Heart left ventricle (tissue), 16 donors: ENCODE results near the gene CA9. TPM values are rescaled to one million over a fixed set of nuclear protein-coding genes. Genes with fewer than 3 reads are reported as not detected.
A peak's percentile ranks its signal among the peaks of the same experiment; 100 is the strongest.

Source experiments
- ATAC-seq, 4 donors: fragments of 200-7000 bp; cut with Tn5 transposase; one replicate each; pipeline ENCODE4 v1.9.1; 2020 to 2022; ENCODE audit warnings: moderate library complexity in 4 of 4, mild to moderate bottlenecking in 3 of 4, moderate number of reproducible peaks in 1 of 4
- DNase-seq, 5 donors: peaks; one replicate each; pipeline ENCODE4 v3.0.0-alpha.2; 2020
- H3K27ac ChIP-seq, 12 donors: fragments of 200-600 bp; sonication (generic) in 4 of 12; one replicate each; pipeline versions ENCODE4 v1.5.0 to v1.8.0; 2016 to 2022; ENCODE audit warnings: mild to moderate bottlenecking in 2 of 12
- H3K27me3 ChIP-seq, 9 donors: fragments of 200-600 bp; sonication (generic) in 2 of 9; one replicate each; pipeline versions ENCODE4 v1.5.1 to v1.8.0; 2016 to 2022; ENCODE audit warnings: mild to moderate bottlenecking in 3 of 9
- H3K36me3 ChIP-seq, 9 donors: fragments of 200-600 bp; sonication (generic) in 2 of 9; one replicate each; pipeline versions ENCODE4 v1.5.0 to v1.8.0; 2018 to 2022; ENCODE audit warnings: mild to moderate bottlenecking in 2 of 9
- H3K4me1 ChIP-seq, 12 donors: fragments of 200-600 bp; sonication (generic) in 4 of 12; one replicate each; pipeline versions ENCODE4 v1.5.0 to v1.8.0; 2016 to 2022; ENCODE audit warnings: mild to moderate bottlenecking in 3 of 12
- H3K4me3 ChIP-seq, 12 donors: fragments of 200-600 bp; sonication (generic) in 4 of 12; one replicate each; pipeline versions ENCODE4 v1.5.0 to v1.8.0; 2017 to 2022; ENCODE audit warnings: mild to moderate bottlenecking in 9 of 12, moderate library complexity in 4 of 12
- H3K9me3 ChIP-seq, 12 donors: fragments of 200-600 bp; sonication (generic) in 4 of 12; one replicate each; pipeline versions ENCODE4 v1.5.0 to v1.8.0; 2016 to 2022; ENCODE audit warnings: mild to moderate bottlenecking in 1 of 12
- CTCF ChIP-seq, 12 donors: fragments of 200-600 bp; sonication (generic) in 4 of 12; IDR thresholded peaks; one replicate each; pipeline versions ENCODE4 v1.5.0 to v1.8.0; 2018 to 2022; ENCODE audit warnings: antibody characterized with exemption in 12 of 12, mild to moderate bottlenecking in 5 of 12
- POLR2A ChIP-seq, 2 donors: fragments of 450-650 bp; IDR thresholded peaks; one replicate each; pipeline ENCODE4 v1.6.1; 2017; ENCODE audit warnings: antibody characterized with exemption in 2 of 2, mild to moderate bottlenecking in 2 of 2, moderate library complexity in 2 of 2
- WGBS, 4 donors: extraction: QIAGEN DNeasy Blood & Tissue Kit in 2 of 4; methylation state at CpG; one replicate each; pipeline versions ENCODE4 v1.1.5 to v1.1.7; 2013 to 2018; 5-methylcytosine and 5-hydroxymethylcytosine counted together
- intact Hi-C, 10 donors: fragments of 100-400 bp; cut with DNase I; formaldehyde crosslinking; loops; one replicate each; pipeline versions ENCODE4 v1.11.1 to v1.14.2; 2022
- polyA plus RNA-seq, 2 donors: library from polyadenylated mRNA; stranded (reverse); fragments of 200-250 nt; gene quantifications; one replicate each; pipeline ENCODE4 v1.2.3, GENCODE V29; 2013
- total RNA-seq, 9 donors: library from RNA; depleted of rRNA in 2 of 9; stranded (reverse); fragments of >200 nt in 2 of 9; fragmentation: NEBNext Ultra II Directional in 3 of 9; extraction: Animal tissue kit (Norgen Biotek cat#: 25700) in 3 of 9; gene quantifications; one replicate each; pipeline versions ENCODE4 v1.1.0 to v1.2.4, GENCODE V29; 2016 to 2023
- donor health status: ischemic (EF 13 %, LVEDD 7.1; RV severe dilation, severe dysfunction).
- donor health status: healthy with polysubstance abuse.
- donor health status: DM: no; HTN: yes; CAD: no.
- donor health status: DM: no; HTN: no; CAD: no.
- donor health status: ischemic (EF 25% LVEDD 6.9; RV normal size, moderate dysfunction).
- donor health status: ischemic (EF 25% LVEDD 5.7; RV mildly dilated, moderate dysfunction).
- donor health status: healthy.
- donor health status: DM: yes; HTN: yes; CAD: no.
- donor health status: ischemic (EF 35%, LVEDD 5.7; RV mildly dilated, moderate dysfunction).
- donor health status: nonischemic (EF 11% LVEDD 7.7; RV severe dilation, severe dysfunction).
- donor health status: DM: yes; HTN: yes; CAD: no.
- donor health status: PGD.
- donor health status: ischemic (EF 29% LVEDD 5.4; RV normal size, mild dysfunction).
- donor health status: nonischemic (EF 23%, LVEDD 6.1; RV moderate dilation, normal function).

Gene CA9
- total and polyA plus RNA-seq, 11 donors, result 0.23 to 13.9 (median 0.54) TPM; not detected in 6

GRCh38 chr9:35660966-35661415, 12.7 kb upstream of the CA9 start:
- intact Hi-C loops, result loop anchor here in 6 of 10 donors (5.0 kb wide), 4 partner anchors 36 to 86 kb away; partner anchors contain the start of genes GBA2 (in 1 of the 6) and RGP1 (in 1 of the 6)
- Histone ChIP-seq H3K27ac (peak overlapping the region; percentile 41 to 100 (median 96)), H3K27me3 (no peaks in the 10 kb centered on the region), H3K4me3 (no peak overlapping the region), H3K9me3 (no peaks in the 10 kb centered on the region), H3K36me3 (peaks cover 0 to 22% (median 16%) of the 10 kb centered on the region in 9 donors), H3K4me1 (peaks cover 0 to 70% (median 39%) of the 10 kb centered on the region in 12 donors)
- ATAC-seq (no peak), DNase-seq (no peak)
- 43 to 57% (median 52%) methylated on average over 9 of the region's 9 CpGs for WGBS, 4 donors
- TF ChIP-seq CTCF (IDR thresholded peaks at IDR 0.05) (peak; percentile 26 to 66 (median 44)), POLR2A (IDR thresholded peaks at IDR 0.05) (no peak)

GRCh38 chr9:35661756-35662350, 11.9 kb upstream of the CA9 start:
- no peaks in the 10 kb centered on the region for H3K9me3 ChIP-seq
- peaks cover 0 to 22% (median 16%) of the 10 kb centered on the region in 9 donors for H3K36me3 ChIP-seq
- 63 to 75% (median 68%) methylated on average over 2 to 3 of the region's 3 CpGs for WGBS, 4 donors
- H3K4me3 ChIP-seq, result peak overlapping the region in 1 of 12 donors; percentile 15
- H3K4me1 ChIP-seq, result peaks cover 0 to 69% (median 40%) of the 10 kb centered on the region in 12 donors
- peak overlapping the region in 11 of 12 donors; percentile 41 to 100 (median 97) for H3K27ac ChIP-seq
- intact Hi-C loops, result loop anchor here in 7 of 10 donors (2.0 to 5.0 kb wide), 5 partner anchors 25 to 85 kb away; partner anchors contain the start of genes GBA2 (in 1 of the 7) and RGP1 (in 1 of the 7)
- no peak for TF ChIP-seq CTCF (IDR thresholded peaks at IDR 0.05)
- TF ChIP-seq POLR2A (IDR thresholded peaks at IDR 0.05), result no peak
- DNase-seq (no peak), ATAC-seq (no peak)
- no peaks in the 10 kb centered on the region for H3K27me3 ChIP-seq

GRCh38 chr9:35662437-35662836, 11.3 kb upstream of the CA9 start:
- intact Hi-C loops, result loop anchor here in 7 of 10 donors (2.0 to 5.0 kb wide), 5 partner anchors 24 to 85 kb away; partner anchors contain the start of genes GBA2 (in 1 of the 7) and RGP1 (in 1 of the 7)
- Histone ChIP-seq H3K4me1 (peaks cover 0 to 64% (median 37%) of the 10 kb centered on the region in 12 donors), H3K27ac (peak overlapping the region in 6 of 12 donors; percentile 93 to 100 (median 98))

More at GRCh38 chr9:35662437-35662836, 11.3 kb upstream of the CA9 start:
- DNase-seq, result no peak
- H3K36me3 ChIP-seq, result peaks cover 0 to 22% (median 16%) of the 10 kb centered on the region in 9 donors
- H3K4me3 ChIP-seq, result no peak overlapping the region
- no peaks in the 10 kb centered on the region for H3K9me3 ChIP-seq
- WGBS, 4 donors, result 91 to 93% (median 92%) methylated on average over 7 of the region's 7 CpGs
- ATAC-seq, result no peak
- no peaks in the 10 kb centered on the region for H3K27me3 ChIP-seq
- TF ChIP-seq CTCF (IDR thresholded peaks at IDR 0.05), result no peak
- TF ChIP-seq POLR2A (IDR thresholded peaks at IDR 0.05), result no peak
